GM21786 (cell line): ENCODE data around the gene PLPPR4.
"Not testable (repeated sequence)": the region's sequence is repeated elsewhere in the genome, so short reads cannot be mapped to it uniquely, and the experiment has no call there.

Experiments
- ATAC-seq: cut with Tn5 transposase; IDR thresholded peaks from one replicate; pipeline ENCODE4 v1.9.1; 2021; ENCODE audit not compliant: unreplicated experiment

PLPPR4 gene

GRCh38 chr1:99264201-99265021 lies at the start of gene PLPPR4:
TSS of gene PLPPR4 (plus strand) at chr1:99264492. CDS start at chr1:99264594, 102 bp downstream.
- no peak for ATAC-seq

DNA sequence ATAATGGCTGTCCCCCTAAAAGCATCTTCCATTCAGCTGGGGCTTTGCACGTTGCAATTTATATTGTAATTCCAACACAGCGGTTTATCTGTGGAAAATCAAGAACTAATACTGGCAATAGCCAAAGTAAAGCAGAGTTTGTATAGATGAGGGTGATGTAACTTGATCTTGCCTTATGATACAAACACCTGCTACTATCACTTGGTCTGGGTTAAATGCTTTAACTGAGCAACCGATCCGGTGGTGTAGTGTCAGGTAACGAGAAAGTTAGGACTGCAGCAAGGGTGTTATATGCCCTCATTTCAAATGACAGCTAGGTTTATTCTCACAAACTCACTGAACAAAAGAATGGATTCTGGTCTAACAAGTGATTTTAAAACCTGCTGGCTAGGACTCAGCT lies 47.3 kb upstream of the PLPPR4 start:
- ATAC-seq, result no peak

DNA sequence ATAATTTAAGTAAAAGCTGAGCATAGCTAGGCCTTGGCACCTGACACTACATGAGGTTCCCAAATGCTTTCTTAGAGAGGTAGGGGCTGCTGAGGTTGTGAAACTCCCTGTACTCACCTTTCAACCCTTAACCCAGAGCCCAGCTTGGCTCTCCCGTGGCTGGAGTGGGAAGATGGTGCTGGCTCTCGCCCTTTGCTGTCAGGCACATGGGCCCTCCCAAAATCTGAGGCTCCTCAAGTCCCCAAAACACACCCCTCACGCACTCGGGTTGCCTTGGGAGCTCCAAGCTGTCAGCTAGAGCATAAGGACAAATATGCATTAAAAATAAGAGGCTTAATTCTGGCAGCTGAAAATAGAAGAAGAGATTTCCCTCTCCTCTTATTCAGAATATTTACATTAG lies 46.7 kb upstream of the PLPPR4 start:
- ATAC-seq, result no peak

DNA sequence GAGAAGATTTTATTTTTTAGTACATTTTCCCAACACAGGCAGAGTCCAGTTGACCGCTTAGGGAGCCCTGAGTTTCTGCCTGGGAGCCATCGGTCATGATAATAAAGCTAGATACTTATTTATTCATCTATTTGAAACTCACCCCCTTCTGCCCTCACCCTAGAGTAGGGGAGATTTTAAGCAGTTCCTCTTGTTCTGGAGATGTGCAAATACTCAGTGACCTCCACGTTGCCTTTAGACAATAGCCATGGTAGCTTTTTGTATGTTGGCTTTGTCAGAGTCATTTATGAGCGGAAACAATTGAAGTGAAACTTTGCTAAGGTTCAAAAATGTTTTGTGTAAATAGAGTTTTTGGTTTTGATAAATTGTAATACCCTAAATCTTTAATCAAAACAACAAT lies 45.7 kb upstream of the PLPPR4 start:
- no peak for ATAC-seq

GRCh38 chr1:99218999-99219398 lies 45.3 kb upstream of the PLPPR4 start:
- peak; percentile 89 for ATAC-seq

GRCh38 chr1:99227056-99227897 lies 37.0 kb upstream of the PLPPR4 start:
- ATAC-seq, result no peak

GRCh38 chr1:99228153-99228552 lies 36.1 kb upstream of the PLPPR4 start:
- ATAC-seq, result peak; percentile 66

DNA sequence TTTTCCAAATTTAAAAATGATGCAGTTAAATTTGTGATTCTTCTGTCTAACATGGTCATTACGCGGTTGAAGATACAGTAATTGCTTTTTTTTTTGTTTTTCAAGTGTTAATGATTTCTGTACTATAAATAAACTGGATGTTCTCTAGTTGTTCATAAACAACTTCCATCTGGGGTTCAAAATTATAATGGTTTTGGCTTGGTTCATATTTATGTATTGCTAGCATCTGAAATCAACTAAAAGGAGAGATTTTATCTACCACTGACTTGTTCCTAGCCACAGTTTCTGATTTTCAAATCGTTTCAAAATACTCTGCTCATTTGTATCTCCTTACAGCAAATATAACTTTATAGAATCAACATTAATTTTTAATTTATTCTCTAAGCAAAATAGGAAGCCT lies 35.2 kb upstream of the PLPPR4 start:
- ATAC-seq, result no peak

DNA sequence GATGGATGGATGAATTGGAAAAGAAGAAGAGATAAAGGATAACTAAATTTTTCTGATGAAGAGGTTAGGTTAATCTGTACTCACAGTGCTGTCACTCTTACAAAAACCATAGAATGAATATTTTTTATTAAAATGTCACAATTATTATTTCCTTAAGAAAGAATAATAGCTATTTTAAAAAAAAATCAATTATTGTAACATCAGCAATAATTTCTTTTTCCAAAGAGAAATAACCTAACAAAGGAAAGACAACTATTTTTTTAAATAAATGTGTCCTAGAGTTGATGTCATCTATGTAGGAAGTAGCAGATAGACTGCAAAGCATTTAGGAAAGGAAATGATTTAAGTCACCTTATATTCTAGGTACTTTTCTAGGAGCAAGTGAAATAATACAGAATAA lies 33.6 kb upstream of the PLPPR4 start:
- no peak for ATAC-seq

DNA sequence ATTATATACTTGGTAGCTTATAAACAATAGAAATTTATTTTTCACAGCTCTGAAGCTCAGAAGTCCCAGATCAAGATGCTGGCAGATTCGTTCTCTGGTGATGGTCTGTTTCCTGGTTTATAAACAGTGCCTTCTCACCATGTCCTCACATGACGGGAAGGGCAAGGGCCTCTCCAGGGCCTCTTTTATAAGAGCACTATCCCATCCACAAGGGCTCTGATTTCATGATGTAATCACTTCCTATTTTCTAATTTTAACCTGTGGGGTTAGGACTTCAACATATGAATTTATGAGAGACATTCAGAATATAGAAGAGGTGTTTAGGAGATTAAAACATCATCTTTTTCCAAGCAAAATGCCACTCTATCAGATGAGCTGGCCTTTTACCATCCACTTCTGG lies 32.1 kb upstream of the PLPPR4 start:
- ATAC-seq, result no peak

GRCh38 chr1:99233446-99233845 lies 30.8 kb upstream of the PLPPR4 start:
- ATAC-seq, result no peak

GRCh38 chr1:99236756-99237155 lies 27.5 kb upstream of the PLPPR4 start:
- no peak for ATAC-seq

GRCh38 chr1:99239690-99240089 lies 24.6 kb upstream of the PLPPR4 start:
- ATAC-seq, result no peak

GRCh38 chr1:99240621-99241020 lies 23.7 kb upstream of the PLPPR4 start:
- no peak for ATAC-seq

- ATAC-seq, result no peak
These were observed 18.1 kb upstream of the PLPPR4 start for GRCh38 chr1:99246152-99246551.

DNA sequence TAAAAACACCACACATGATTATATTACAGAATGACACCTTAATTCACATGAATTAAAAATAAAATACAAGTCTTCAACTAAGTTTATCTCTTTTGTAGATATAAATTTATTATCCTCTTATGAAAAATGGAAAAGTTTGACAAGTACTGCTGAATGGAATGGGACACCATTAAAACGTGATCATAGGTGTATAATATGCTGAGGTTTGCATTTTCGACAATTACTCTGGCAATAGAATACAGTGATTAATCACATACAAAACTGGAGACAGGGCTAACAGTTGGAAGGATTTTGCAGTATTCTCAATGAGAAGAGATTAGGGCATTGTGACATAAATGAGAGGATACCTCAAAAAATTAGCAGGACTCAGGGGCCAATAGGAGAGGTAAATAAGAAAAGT lies 17.1 kb upstream of the PLPPR4 start:
- ATAC-seq, result no peak

- no peak for ATAC-seq
These were observed 13.6 kb upstream of the PLPPR4 start for GRCh38 chr1:99250728-99251127.

- ATAC-seq, result no peak
These were observed 13.0 kb upstream of the PLPPR4 start for GRCh38 chr1:99251308-99251707.

- ATAC-seq, result no peak
These were observed 11.7 kb upstream of the PLPPR4 start for GRCh38 chr1:99252630-99253029.

DNA sequence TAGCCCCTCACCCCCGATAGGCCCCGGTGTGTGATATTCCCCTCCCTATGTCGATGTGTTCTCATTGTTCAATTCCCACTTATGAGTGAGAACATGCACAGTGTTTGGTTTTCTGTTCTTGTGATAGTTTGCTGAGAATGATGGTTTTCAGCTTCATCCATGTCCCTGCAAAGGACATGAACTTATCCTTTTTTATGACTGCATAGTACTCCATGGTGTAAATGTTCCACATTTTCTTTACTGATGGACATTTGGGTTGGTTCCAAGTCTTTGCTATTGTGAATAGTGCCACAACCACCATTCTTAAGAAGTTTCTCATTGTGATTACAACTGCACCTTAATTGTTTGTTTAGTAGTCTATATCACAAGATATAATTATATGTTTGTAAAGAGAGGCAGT lies 3.9 kb upstream of the PLPPR4 start:
- ATAC-seq, result not testable (repeated sequence)

DNA sequence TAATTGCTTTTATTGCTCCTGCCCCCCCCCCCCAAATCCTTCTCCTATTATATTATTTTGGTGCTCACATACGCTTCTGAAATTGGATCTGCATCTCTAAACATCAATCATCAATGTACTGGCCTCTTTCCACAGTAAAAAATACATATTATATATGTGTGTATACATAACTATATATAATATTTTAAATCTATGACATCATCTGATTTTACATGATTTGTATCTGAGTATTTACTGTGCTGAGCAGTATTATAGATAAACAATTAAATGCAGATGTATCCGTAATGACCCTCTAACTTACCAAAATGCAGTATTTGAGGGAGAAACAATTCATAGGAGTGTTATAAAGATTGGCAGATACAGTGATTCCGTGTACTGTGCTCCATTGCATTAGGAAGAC lies 832 bp downstream of the PLPPR4 start:
- no peak for ATAC-seq

- no peak for ATAC-seq
These were observed 2.4 kb downstream of the PLPPR4 start for GRCh38 chr1:99266726-99267125.
